Left ventricle myocardium inferior (tissue), 1 donor: ENCODE measurements around the gene MCF2L2. TPM values are rescaled to one million over a fixed set of nuclear protein-coding genes. Genes with fewer than 3 reads are reported as not detected.

Experiments used
- DNase-seq: peaks from one replicate; pipeline ENCODE4 v3.0.0-alpha.2; 2020
- H3K27ac ChIP-seq: fragments of 200-600 bp; replicated peaks from 2 replicates; pipeline ENCODE4 v1.8.0; 2021
- H3K27me3 ChIP-seq: fragments of 200-600 bp; 2 replicates; pipeline ENCODE4 v1.8.0; 2021; ENCODE audit warnings: low read depth
- H3K36me3 ChIP-seq: fragments of 200-600 bp; 2 replicates; pipeline ENCODE4 v1.8.0; 2021
- H3K4me1 ChIP-seq: fragments of 200-600 bp; 2 replicates; pipeline ENCODE4 v1.8.0; 2021
- H3K4me3 ChIP-seq: fragments of 200-600 bp; 2 replicates; pipeline ENCODE4 v1.8.0; 2021; ENCODE audit warnings: mild to moderate bottlenecking, moderate library complexity
- H3K9me3 ChIP-seq: fragments of 200-600 bp; replicated peaks from 2 replicates; pipeline ENCODE4 v1.8.0; 2021
- intact Hi-C: fragments of 100-400 bp; cut with micrococcal nuclease; formaldehyde crosslinking; loops from one replicate; pipeline ENCODE4 v1.11.0; 2022
- total RNA-seq: library from RNA; stranded (reverse); fragmentation: NEBNext Ultra II Directional; extraction: Animal tissue kit (Norgen Biotek cat#: 25700); gene quantifications from one replicate; pipeline ENCODE4 v1.2.1, GENCODE V29; 2021
- TF ChIP-seq, protein P1 (sequence below): fragments of 200-600 bp; IDR thresholded peaks from 2 replicates; pipeline ENCODE4 v1.8.0; 2021; ENCODE audit warnings: antibody characterized with exemption, mild to moderate bottlenecking, borderline replicate concordance
- donor health status: DM: no; HTN: yes; CAD: no; lungs with severe emphysema.

The MCF2L2 gene
- total RNA-seq, 1 donor from 2014 or later: 0.91 TPM

- H3K4me1 ChIP-seq: no peaks in the 10 kb centered on the region
- TF ChIP-seq, protein P1, sequence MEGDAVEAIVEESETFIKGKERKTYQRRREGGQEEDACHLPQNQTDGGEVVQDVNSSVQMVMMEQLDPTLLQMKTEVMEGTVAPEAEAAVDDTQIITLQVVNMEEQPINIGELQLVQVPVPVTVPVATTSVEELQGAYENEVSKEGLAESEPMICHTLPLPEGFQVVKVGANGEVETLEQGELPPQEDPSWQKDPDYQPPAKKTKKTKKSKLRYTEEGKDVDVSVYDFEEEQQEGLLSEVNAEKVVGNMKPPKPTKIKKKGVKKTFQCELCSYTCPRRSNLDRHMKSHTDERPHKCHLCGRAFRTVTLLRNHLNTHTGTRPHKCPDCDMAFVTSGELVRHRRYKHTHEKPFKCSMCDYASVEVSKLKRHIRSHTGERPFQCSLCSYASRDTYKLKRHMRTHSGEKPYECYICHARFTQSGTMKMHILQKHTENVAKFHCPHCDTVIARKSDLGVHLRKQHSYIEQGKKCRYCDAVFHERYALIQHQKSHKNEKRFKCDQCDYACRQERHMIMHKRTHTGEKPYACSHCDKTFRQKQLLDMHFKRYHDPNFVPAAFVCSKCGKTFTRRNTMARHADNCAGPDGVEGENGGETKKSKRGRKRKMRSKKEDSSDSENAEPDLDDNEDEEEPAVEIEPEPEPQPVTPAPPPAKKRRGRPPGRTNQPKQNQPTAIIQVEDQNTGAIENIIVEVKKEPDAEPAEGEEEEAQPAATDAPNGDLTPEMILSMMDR: no peak
- intact Hi-C loops: no loop called here
Measured at GRCh38 chr3:183439515-183439914, 11.1 kb upstream of the MCF2L2 start.

GRCh38 chr3:183438735-183439134 is 10.3 kb upstream of the MCF2L2 start:
- H3K36me3 ChIP-seq: no peaks in the 10 kb centered on the region
- H3K27me3 ChIP-seq: peaks cover 5% of the 10 kb centered on the region
- TF ChIP-seq, protein P1: no peak
- no peak overlapping the region for H3K27ac ChIP-seq
- intact Hi-C loops: no loop called here
- peaks cover 15% of the 10 kb centered on the region for H3K9me3 ChIP-seq
- H3K4me1 ChIP-seq: no peaks in the 10 kb centered on the region
- no peak for DNase-seq
- no peak overlapping the region for H3K4me3 ChIP-seq

More at GRCh38 chr3:183439515-183439914, 11.1 kb upstream of the MCF2L2 start:
- H3K27ac ChIP-seq: no peak overlapping the region
- H3K4me3 ChIP-seq: no peak overlapping the region
- H3K27me3 ChIP-seq: no peaks in the 10 kb centered on the region
- H3K9me3 ChIP-seq: peaks cover 23% of the 10 kb centered on the region
- no peak for DNase-seq
- H3K36me3 ChIP-seq: no peaks in the 10 kb centered on the region

- TF ChIP-seq, protein P1: no peak
- intact Hi-C loops: no loop called here
- Histone ChIP-seq H3K4me1 (no peaks in the 10 kb centered on the region), H3K27ac (no peak overlapping the region), H3K27me3 (peaks cover 13% of the 10 kb centered on the region), H3K36me3 (no peaks in the 10 kb centered on the region), H3K9me3 (peaks cover 7% of the 10 kb centered on the region), H3K4me3 (no peak overlapping the region)
- DNase-seq: no peak
Measured at GRCh38 chr3:183437666-183438564, 9.5 kb upstream of the MCF2L2 start.

DNA sequence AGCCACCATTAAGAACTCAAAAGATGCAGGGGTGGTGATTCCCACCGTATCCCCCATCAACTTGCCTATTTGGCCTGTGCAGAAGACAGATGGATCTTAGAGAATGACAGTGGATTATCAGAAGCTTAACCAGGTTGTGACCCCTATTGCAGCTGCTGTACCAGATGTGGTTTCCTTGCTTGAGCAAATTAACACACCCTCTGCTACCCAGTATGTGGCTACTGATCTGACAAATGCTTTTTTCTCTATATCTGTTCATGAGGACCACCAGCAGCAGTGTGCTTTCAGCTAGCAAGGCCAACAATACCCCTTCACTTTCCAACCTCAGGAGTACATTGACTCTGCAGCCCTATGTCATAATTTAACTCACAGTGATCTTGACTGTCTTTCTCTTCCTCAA is 8.6 kb upstream of the MCF2L2 start:
- intact Hi-C loops: no loop called here

GRCh38 chr3:183435661-183436060 is 7.2 kb upstream of the MCF2L2 start:
- intact Hi-C loops: no loop called here
- TF ChIP-seq, protein P1: no peak
- no peak overlapping the region for H3K27ac ChIP-seq
- no peaks in the 10 kb centered on the region for H3K36me3 ChIP-seq
- H3K9me3 ChIP-seq: no peaks in the 10 kb centered on the region
- DNase-seq: no peak
- H3K27me3 ChIP-seq: peaks cover 28% of the 10 kb centered on the region
- no peaks in the 10 kb centered on the region for H3K4me1 ChIP-seq
- H3K4me3 ChIP-seq: no peak overlapping the region

More for the DNA sequence above, 8.6 kb upstream of the MCF2L2 start:
- Histone ChIP-seq H3K27me3 (peaks cover 18% of the 10 kb centered on the region), H3K4me3 (no peak overlapping the region), H3K4me1 (no peaks in the 10 kb centered on the region), H3K36me3 (no peaks in the 10 kb centered on the region), H3K9me3 (no peaks in the 10 kb centered on the region), H3K27ac (no peak overlapping the region)
- TF ChIP-seq, protein P1: no peak
- DNase-seq: no peak
